ENCODE data around the gene LRR1.
A peak's percentile ranks its signal among the peaks of the same experiment; 100 is the strongest.

The LRR1 gene

DNA sequence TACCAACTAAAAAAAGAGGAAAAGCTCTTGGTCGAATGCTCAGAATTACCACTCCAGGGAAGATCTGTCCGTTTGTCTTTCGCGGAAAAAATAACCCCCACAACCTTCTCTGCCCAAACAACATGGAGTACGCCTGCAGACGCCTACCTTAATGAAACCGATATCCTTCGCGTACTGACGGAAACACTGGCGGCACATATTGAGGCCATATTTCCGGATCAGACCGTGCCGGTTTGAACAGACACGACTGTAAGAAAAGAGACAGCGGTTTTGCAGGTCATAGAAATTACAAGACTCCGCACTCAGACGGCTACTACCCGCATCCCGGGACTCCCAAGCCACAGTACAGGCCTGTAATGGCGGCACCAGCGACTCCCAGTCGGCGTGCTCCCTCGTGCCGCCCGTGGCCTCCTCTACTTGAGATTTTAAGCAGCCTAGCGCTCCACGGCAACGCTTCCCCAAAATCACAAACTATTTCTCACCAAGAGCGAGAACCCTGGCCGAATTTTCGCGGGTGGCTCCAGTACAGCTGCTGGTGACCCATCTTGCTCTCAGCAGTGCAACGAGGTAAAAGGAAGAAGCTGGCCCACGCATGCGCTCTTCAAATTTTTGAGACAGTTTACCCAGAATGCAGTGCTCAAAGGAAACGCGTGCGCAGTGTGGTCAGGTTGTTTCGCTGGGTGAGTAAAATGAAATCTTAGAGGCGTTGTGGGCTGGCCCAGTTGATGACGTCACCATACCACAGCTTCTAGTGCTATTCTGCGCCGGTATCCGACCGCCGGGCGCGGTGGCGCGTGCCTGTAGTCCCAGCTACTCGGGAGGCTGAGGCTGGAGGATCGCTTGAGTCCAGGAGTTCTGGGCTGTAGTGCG, 12.7 kb upstream of the LRR1 start, which contains the start of gene RPS29:
Gene RPS29, minus strand, starts transcription at position 578 of the 870 bp plus-strand sequence. Its CDS starts 34 bp downstream, at position 544.
- DNase-seq: peak; percentile 99

DNA sequence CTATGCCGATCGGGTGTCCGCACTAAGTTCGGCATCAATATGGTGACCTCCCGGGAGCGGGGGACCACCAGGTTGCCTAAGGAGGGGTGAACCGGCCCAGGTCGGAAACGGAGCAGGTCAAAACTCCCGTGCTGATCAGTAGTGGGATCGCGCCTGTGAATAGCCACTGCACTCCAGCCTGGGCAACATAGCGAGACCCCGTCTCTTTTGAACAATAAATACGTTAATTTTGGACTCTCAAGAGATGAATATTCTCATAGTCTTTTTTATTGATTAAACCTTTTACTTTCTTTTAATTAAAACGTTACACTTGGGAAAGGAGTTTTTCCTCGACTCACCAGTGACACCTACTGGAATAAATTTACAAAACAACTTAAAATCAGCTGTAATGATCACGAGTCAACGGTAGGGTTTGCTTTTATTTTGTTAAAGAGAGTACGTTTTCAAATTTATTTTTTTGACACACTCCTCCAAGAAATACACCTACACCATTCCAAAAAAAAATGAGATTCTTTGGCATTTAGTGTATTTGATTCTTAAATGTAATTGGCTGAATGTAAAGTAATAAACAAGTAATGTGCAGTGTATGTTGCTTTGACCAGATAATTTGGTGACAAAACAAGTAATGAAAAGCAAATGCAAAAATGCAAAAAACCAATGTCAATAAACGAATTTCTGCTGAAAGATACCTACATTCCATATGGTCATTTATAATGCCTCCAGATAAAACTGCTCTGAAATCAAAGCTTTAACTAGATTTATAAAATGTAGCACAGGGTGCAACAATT, 11.9 kb upstream of the LRR1 start:
- DNase-seq: peak; percentile 85

DNA sequence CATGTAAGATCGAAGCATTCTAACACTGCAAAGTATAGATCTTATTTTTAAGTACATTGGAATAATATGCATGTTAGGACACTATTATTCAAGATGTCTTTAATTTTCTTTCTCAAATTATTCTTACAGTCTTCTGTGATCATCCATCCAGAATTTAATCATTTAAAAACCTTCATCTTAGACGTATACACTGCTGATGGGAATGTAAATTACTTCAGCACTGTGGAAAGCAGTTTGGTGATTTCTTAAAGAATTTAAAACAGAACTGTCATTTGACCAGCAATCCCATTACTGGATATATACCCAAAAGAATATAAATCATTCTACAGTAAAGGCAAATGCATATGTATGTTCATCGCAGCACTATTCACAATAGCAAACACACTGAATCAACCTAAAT, 9.4 kb upstream of the LRR1 start:
- no peak for DNase-seq

DNA sequence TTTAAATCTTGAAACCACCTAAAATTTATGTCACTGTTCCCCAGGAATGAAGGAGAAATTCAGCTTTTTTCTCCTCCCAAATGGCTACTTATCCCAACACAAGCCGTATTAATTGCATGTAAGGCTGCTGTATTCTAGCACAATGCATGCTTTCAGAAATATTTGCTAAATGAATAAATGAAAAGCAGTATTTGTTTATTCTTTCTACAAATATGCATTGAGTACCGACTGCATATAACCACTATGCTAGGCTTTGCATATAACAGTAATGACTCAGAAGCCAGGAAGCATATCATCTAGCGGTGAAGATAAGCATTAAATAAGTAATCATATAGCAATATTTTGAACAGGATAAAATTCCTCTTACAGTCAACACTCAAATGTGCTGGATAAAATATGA, 5.7 kb upstream of the LRR1 start:
- no peak for DNase-seq

DNA sequence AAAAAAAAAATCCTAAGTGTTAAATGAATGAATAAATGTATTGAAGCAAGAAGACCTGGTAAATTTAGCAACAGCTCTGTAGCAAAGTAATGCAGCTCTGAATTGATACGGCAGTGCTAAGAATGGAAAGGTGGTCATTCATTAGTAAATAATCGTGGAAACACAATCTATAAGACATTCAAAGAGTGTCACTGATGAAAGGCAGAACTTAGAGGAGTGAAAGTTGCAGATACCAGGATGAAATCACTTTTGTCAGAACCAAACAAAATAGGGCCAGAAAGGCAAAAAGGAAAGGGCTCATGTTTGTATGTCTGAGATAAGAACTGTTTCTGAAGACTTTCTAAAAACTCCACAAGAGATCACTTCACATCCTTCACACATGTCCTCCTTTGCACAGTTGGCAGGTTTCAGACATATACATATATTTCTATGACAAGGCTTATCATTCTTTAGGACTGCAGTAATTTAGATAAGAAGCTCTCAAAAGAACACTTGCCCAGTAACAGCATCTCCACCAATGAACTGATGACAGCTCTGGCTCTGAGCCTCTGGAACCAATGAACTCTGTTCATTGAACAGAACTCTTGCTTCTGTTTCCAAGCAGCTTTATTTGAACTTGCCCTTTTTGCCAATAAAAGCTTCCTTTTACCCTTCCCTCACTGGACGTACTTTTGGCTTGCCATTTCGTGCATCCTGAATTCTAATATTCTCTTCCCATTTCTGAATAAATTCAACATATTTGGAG, 4.2 kb upstream of the LRR1 start:
- no peak for DNase-seq

DNA sequence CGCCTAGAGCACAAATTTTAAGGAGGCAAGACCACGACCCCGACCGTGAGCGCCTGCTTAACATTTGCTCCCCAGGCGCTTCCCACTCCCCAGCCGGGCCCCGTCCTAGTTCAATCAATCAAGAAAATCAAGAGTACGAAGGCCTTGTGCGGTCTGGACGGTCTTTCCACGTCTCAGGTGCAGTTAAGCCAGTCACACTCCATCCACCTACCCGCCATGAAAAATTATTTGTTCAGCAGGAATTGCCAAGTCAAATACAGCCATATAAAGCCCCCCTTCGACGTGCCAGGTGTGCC, 603 bp upstream of the LRR1 start:
- no peak for DNase-seq

DNA sequence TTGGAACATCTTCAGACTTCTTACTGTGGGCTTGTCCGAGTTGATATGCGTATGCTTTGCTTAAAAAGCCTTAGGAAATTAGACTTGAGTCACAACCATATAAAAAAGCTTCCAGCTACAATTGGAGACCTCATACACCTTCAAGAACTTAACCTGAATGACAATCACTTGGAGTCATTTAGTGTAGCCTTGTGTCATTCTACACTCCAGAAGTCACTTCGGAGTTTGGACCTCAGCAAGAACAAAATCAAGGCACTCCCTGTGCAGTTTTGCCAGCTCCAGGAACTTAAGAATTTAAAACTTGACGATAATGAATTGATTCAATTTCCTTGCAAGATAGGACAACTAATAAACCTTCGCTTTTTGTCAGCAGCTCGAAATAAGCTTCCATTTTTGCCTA, 8.8 kb downstream of the LRR1 start:
- no peak for DNase-seq

DNA sequence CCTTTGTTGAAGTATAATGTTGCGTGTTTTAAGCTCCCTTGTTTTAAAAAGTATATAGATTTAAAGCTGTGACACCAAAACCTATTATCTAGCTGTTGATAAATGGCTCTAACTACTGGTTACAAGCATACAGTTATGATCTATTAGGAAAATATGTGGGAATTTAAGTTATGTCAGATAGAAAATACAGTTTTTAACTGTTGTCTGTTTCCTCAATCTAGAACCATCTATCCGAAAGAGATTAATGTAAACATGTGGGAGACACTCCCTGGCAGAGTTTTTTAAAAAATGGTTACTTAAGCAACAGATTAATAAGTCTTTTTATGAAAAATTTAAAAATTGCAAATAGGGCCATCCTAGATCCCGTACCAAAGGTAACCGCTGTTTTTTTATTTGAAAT, 13.5 kb downstream of the LRR1 start:
- no peak for DNase-seq

DNA sequence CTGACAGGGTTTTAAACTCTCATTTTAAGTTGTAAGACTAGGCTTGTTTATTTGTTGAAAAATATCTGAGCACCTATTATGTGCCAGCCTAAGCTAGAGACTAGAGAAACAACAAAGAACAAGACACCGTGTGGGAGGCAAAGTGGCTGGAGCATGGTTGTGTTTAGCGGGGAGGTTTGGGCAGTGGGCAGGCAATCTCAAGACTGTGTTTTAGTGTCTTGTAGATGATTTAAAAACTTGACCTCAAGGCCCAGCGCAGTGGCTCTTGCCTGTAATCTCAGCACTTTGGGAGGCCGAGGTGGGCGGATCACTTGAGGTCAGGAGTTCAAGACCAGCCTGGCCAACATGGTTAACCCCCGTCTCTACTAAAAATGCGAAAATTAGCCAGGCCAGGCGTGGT, 13.9 kb downstream of the LRR1 start:
- DNase-seq: no peak

DNA sequence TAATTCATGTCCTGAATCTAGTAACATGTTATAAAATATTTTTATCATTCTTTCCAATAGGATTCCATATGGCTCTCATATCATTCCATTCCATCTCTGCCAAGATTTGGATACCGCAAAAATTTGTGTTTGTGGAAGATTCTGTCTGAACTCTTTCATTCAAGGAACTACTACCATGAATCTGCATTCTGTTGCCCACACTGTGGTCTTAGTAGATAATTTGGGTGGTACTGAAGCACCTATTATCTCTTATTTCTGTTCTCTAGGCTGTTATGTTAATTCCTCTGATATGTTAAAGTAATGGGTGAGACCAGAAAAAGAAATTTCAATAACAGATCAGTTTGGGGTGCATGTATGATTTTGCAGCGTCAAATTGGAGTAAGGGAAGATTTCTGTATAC, 15.5 kb downstream of the LRR1 start:
- no peak for DNase-seq

DNA sequence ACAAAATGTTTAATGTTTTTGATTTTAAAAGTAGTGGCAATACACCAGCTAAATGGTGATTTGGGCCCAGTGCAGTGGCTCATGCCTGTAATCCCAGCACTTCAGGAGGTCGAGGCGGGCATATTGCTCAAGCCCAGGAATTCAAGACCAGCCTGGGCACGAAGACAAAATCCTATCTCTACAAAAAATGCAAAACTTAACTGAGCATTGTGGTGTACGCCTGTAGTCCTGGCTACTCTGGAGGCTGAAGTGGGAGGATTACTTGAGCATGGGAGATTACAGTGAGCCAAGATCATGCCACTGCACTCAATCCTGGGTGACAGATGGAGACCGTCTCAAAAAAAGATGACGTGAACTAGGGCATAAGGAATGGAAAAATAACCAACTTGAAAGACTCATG, 17.0 kb downstream of the LRR1 start:
- no peak for DNase-seq

DNA sequence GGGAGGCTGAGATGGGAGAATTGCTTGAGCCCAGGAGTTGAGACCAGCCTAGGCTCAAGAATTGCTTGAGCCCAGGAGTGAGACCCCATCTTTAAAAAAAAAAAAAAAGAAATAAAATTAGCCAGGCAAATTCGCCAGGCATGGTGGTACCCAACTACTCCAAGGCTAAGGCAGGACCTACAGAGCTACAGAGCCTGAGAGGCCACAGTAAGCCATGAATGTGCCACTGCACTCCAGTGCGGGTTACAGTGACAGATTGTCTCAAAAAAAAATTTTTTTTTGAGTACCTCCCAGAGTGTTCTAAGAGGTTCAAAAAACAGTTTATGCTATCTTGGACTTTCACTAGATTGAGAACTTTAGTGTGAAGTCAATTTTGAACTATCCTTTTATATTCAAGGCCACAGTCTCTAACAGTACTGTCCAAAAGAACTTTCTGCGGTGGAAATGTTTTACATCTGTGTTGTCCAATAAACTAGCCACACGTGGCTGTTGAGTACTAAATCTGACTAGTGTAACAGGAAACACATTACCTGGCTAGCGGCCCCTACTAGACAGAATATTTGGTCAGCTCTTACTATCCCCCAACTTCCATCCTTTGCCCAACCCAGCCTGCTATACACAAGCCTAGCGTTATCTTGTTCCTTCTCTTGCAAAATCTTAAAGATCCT, 19.2 kb downstream of the LRR1 start:
- DNase-seq: no peak

DNA sequence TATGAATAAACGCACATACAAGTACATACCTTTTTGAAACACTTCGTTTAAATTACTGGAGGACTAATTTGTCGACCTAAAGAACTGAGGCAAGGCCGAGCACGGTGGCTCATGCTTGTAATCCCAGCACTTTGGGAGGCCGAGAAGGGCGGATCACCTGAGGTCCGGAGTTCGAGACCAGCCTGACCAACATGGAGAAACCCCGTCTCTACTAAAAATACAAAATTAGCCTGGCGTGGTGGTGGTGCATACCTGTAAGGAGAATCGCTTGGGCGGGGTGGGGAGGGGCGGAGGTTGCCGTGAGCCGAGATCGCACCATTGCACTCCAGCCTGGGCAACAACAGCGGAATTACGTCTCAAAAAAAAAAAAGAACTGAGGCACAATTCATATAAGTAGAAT, 20.5 kb downstream of the LRR1 start:
- peak; percentile 13 for DNase-seq

DNA sequence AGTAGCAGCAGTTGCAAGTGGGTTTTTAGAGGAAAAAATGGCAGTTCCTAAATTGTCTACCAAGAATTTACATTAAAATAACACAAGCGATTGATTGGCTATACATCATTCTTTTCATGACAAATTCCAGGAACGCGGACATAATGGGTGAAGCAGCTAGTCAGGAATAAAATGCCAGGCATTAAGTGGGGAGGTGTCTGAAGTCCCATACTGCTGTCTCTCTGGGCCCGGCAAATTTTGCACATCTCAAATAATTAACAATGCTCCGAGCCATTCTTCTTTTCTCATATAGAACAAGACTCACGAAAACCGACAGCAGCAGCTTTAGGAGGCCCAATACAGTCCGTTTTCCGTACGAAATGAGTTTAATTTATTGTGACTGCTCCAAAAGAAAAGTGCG, 21.0 kb downstream of the LRR1 start:
- DNase-seq: no peak

DNA sequence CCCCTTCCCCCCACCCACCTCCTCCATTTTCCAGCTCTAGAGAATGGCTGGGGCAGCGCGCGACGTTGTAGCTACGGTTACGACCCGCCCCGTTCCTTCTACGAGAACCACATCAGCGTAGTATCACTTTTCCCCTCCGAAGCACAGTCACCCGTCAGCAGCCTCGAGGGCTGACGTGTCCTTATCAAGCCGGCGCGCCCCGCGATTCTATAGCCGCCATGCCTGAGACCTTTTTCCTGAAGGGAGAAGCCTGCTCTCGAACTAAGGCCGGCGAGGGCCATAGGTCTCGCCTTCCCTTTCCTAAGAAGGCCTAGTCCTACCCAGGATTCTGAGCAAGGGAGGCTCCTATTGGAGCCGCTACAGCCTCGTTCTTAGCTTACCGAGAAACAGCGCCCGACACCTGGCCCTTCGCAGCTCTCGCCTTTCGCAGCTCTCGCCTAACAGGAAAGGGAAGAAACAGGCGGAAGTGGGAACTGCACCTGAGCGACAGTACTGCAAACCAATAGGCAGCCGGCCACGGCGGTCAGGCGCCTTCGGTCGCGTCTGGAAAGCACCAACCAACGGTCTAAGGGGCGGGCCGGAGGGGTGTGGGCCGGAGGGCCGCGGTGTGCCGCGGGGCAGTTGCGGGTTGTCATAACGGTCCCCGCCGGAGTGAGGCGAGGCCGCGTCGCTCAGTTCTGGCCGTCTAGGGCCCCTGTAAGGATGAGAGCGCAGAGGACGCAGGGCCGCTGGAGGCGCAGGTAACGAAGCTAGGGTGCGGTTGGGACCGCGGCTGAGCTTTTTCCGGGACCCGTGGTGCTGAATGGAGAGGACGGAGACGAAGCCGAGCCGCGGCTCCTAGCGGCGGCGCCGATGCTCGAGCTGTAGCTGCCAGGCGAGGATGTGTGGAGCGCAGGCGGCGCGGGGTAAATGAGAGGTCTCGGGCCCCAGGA, 21.7 kb downstream of the LRR1 start, which contains the start of the genes MGAT2 and RPL36AL:
Gene MGAT2, plus strand, starts transcription at position 618 of the 932 bp plus-strand sequence. CDS start 470 bp downstream, outside the sequence.
Gene RPL36AL, minus strand, starts transcription at position 445 of the 932 bp plus-strand sequence. CDS start 1,522 bp downstream, outside the sequence.
- DNase-seq: peak; percentile 95

DNA sequence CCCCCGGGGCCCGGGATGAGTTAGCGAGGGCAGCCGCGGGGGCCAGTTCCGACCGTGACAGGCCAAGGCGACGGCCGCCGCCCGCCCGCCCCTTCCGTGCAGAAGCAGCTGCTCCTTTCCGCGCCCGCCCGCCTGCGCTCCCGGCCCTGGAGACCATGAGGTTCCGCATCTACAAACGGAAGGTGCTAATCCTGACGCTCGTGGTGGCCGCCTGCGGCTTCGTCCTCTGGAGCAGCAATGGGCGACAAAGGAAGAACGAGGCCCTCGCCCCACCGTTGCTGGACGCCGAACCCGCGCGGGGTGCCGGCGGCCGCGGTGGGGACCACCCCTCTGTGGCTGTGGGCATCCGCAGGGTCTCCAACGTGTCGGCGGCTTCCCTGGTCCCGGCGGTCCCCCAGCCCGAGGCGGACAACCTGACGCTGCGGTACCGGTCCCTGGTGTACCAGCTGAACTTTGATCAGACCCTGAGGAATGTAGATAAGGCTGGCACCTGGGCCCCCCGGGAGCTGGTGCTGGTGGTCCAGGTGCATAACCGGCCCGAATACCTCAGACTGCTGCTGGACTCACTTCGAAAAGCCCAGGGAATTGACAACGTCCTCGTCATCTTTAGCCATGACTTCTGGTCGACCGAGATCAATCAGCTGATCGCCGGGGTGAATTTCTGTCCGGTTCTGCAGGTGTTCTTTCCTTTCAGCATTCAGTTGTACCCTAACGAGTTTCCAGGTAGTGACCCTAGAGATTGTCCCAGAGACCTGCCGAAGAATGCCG, 22.6 kb downstream of the LRR1 start:
- peak; percentile 13 for DNase-seq

DNA sequence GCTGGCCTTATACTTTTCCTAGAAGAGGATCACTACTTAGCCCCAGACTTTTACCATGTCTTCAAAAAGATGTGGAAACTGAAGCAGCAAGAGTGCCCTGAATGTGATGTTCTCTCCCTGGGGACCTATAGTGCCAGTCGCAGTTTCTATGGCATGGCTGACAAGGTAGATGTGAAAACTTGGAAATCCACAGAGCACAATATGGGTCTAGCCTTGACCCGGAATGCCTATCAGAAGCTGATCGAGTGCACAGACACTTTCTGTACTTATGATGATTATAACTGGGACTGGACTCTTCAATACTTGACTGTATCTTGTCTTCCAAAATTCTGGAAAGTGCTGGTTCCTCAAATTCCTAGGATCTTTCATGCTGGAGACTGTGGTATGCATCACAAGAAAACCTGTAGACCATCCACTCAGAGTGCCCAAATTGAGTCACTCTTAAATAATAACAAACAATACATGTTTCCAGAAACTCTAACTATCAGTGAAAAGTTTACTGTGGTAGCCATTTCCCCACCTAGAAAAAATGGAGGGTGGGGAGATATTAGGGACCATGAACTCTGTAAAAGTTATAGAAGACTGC, 23.4 kb downstream of the LRR1 start:
- DNase-seq: no peak

DNA sequence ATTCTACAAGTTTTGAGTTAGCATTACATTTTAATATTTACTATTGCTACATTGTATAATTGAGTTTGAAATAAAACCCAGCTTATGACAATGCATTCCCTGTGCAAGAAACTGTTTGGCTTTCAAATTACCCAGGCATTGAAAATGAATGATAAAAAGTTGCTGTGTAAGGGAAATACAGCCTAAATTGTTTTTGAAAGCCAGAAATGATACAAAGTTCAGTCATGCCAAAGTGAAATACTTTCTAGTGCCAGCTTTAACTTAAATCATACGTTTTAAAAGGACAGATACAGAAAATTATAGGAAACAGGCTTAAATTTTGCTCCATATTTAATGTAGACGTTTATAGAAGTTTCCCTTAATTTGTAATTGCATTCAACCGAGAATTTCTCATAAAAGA, 24.6 kb downstream of the LRR1 start:
- DNase-seq: no peak

DNA sequence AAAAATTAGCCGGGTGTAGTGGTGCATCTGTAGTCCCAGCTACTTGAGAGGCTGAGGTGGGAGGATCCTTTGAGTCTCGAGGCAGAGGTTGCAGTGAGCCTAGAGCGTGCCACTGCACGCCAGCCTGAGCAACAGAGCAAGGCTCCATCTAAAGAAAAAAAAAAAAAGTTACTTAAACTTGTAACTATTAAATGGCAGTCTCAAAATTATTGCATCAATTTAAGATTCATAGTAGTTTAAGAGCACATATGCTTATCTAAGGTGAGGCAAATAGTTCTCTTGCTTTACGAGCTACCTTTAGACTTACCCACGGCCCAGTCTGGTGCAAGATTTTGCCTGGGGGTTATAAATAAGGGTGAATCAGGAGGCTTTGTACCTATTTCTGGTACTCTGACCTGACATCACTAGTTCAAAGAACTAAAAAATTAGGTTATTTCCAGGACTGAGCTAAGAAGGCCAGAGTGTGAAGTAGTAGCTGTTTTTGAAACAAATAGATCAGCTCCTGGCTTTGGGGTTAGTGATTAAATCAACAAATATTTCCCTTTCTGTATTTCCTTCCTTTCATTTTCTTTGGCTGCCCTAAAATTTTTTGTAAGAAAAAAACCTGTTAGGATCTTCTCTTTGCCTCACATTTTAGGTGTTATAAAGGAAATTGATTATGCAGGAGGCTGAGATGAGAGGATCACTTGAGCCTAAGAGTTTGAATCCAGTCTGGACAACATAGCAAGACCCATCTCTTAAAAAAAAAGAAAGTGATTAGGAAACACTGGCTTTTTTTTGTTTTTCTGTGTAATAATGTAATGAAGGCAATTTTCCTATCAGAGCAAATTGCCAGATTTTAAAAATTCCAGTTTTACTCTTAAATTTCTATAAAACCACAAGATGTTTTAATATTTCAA, 25.4 kb downstream of the LRR1 start:
- DNase-seq: peak; percentile 69

All from CD4-positive, alpha-beta T cell treated with Interleukin-10 for 1 hour (primary cell).